GM21381 (cell line): Measurements from ENCODE around the gene MRGPRE.

Experiments
- ATAC-seq: cut with Tn5 transposase; IDR thresholded peaks from one replicate; pipeline ENCODE4 v1.9.1; 2021; ENCODE audit warnings: mild to moderate bottlenecking, moderate library complexity; ENCODE audit not compliant: unreplicated experiment

Gene MRGPRE

GRCh38 chr11:3183523-3183922 lies 48.7 kb downstream of the MRGPRE start:
- ATAC-seq: no peak

- no peak for ATAC-seq
Measured at GRCh38 chr11:3182462-3182852, 49.8 kb downstream of the MRGPRE start.

- ATAC-seq: no peak
Measured at GRCh38 chr11:3181725-3182461, 50.3 kb downstream of the MRGPRE start.

- no peak for ATAC-seq
Measured at GRCh38 chr11:3180869-3181268, 51.3 kb downstream of the MRGPRE start.

- no peak for ATAC-seq
Measured at GRCh38 chr11:3178349-3178748, 53.9 kb downstream of the MRGPRE start.

GRCh38 chr11:3177931-3178330 lies 54.3 kb downstream of the MRGPRE start:
- ATAC-seq: no peak
